B cell (primary cell): ENCODE data around the gene RUSF1. TPM values are rescaled to one million over a fixed set of nuclear protein-coding genes. Genes with fewer than 3 reads are reported as not detected.

Experiments used
- ATAC-seq: fragments of 200-7000 bp; cut with Tn5 transposase; one replicate; pipeline ENCODE4 v1.10.0; 2021; ENCODE audit warnings: low read depth, mild to moderate bottlenecking, moderate number of reproducible peaks, moderate library complexity
- CTCF ChIA-PET: fragments of 350-600 bp; sonication (Branson Sonifier 250); formaldehyde crosslinking; loops from one replicate; lab custom pipeline; 2021; ENCODE audit warnings: antibody characterized with exemption, inconsistent platforms; lab: Charles Lee
- POLR2A ChIA-PET: fragments of 350-600 bp; sonication (Branson Sonifier 250); formaldehyde crosslinking; loops from one replicate; lab custom pipeline; 2021; ENCODE audit warnings: antibody characterized with exemption; lab: Charles Lee
- DNase-seq: peaks from one replicate; pipeline ENCODE4 v3.0.0; 2013
- H2AFZ ChIP-seq: 2 replicates; pipeline ENCODE4 v1.6.1; 2012; ENCODE audit warnings: mild to moderate bottlenecking, low read depth, low read length; ENCODE audit not compliant: insufficient read depth, poor library complexity, severe bottlenecking
- H3K27ac ChIP-seq, 2 donors: 1 replicate in 1 of 2; 2 replicates in 1 of 2; pipeline ENCODE4 v1.5.1; 2012 to 2013; ENCODE audit warnings: low read length in 2 of 2, mild to moderate bottlenecking in 2 of 2, moderate library complexity in 1 of 2
- H3K27me3 ChIP-seq, 4 experiments: fragments of 200-600 bp in 1 of 4; sonication (generic) in 1 of 4; replicated peaks in 1 of 4; 1 replicate in 2 of 4; 2 replicates in 2 of 4; pipeline versions ENCODE4 v1.6.1 to v1.7.0; 2013 to 2016; ENCODE audit warnings: low read length in 3 of 4, mild to moderate bottlenecking in 2 of 4, mixed read lengths in 1 of 4, moderate library complexity in 1 of 4; ENCODE audit not compliant: insufficient read depth in 4 of 4, control insufficient read depth in 3 of 4; ENCODE audit errors: control extremely low read depth in 1 of 4
- H3K36me3 ChIP-seq, 2 experiments: replicated peaks in 1 of 2; 1 replicate in 1 of 2; 2 replicates in 1 of 2; pipeline versions ENCODE4 v1.6.1 to v1.7.1; 2013; ENCODE audit warnings: low read length in 1 of 2; ENCODE audit not compliant: insufficient read depth in 2 of 2, control insufficient read depth in 1 of 2; ENCODE audit errors: control extremely low read depth in 1 of 2, extremely low read depth in 1 of 2
- H3K4me1 ChIP-seq, 2 donors: fragments of 200-600 bp in 1 of 2; sonication (generic) in 1 of 2; 1 replicate in 1 of 2; 2 replicates in 1 of 2; pipeline versions ENCODE4 v1.5.1 to v1.6.1; 2013 to 2017; ENCODE audit warnings: low read length in 2 of 2; ENCODE audit not compliant: control insufficient read depth in 2 of 2, insufficient read depth in 2 of 2
- H3K4me2 ChIP-seq: replicated peaks from 2 replicates; pipeline ENCODE3; 2012; ENCODE audit warnings: mild to moderate bottlenecking, low read depth, low read length; ENCODE audit not compliant: poor library complexity, severe bottlenecking
- H3K4me3 ChIP-seq, 5 experiments: fragments of 200-600 bp in 1 of 5; sonication (generic) in 1 of 5; 1 replicate in 3 of 5; 2 replicates in 2 of 5; pipeline versions ENCODE4 v1.5.1 to v1.7.0; 2011 to 2016; ENCODE audit warnings: low read length in 4 of 5, mild to moderate bottlenecking in 4 of 5, low read depth in 2 of 5, control low read depth in 1 of 5, moderate library complexity in 1 of 5; ENCODE audit not compliant: insufficient read depth in 1 of 5; ENCODE audit errors: control extremely low read depth in 1 of 5, extremely low read depth in 1 of 5
- H3K79me2 ChIP-seq: fragments of 200-600 bp; sonication (generic); one replicate; pipeline ENCODE4 v1.6.0; 2016; ENCODE audit warnings: low read length; ENCODE audit not compliant: control insufficient read depth, insufficient read depth
- H3K9ac ChIP-seq: fragments of 200-600 bp; sonication (generic); 2 replicates; pipeline ENCODE4 v1.6.1; 2017; ENCODE audit warnings: mild to moderate bottlenecking, low read length, moderate library complexity
- H3K9me3 ChIP-seq, 3 donors: one replicate each; pipeline versions ENCODE4 v1.6.1 to v1.7.1; 2013; ENCODE audit warnings: low read length in 2 of 3; ENCODE audit not compliant: control insufficient read depth in 2 of 3, insufficient read depth in 1 of 3; ENCODE audit errors: control extremely low read depth in 1 of 3
- H4K20me1 ChIP-seq: 2 replicates; pipeline ENCODE4 v1.6.0; 2012; ENCODE audit warnings: mild to moderate bottlenecking, low read length; ENCODE audit not compliant: insufficient read depth, control insufficient read depth, poor library complexity, severe bottlenecking
- H3K27ac Mint-ChIP-seq: one replicate; pipeline ENCODE4 v1.8.0; 2021; ENCODE audit warnings: mixed read lengths
- H3K27me3 Mint-ChIP-seq: one replicate; pipeline ENCODE4 v1.8.0; 2021; ENCODE audit warnings: mixed read lengths
- H3K4me1 Mint-ChIP-seq: one replicate; pipeline ENCODE4 v1.8.0; 2021; ENCODE audit warnings: mixed read lengths
- H3K4me3 Mint-ChIP-seq: one replicate; pipeline ENCODE4 v1.8.0; 2021; ENCODE audit warnings: mixed read lengths
- H3K9me3 Mint-ChIP-seq: one replicate; pipeline ENCODE4 v1.8.0; 2022; ENCODE audit warnings: mixed read lengths; ENCODE audit not compliant: insufficient read depth
- CTCF ChIP-seq: fragments of 200-600 bp; IDR thresholded peaks from one replicate; pipeline ENCODE4 v1.8.0; 2022; ENCODE audit warnings: antibody characterized with exemption, mild to moderate bottlenecking
- EZH2 ChIP-seq: IDR thresholded peaks from 2 replicates; pipeline ENCODE4 v1.6.1; 2012; ENCODE audit warnings: borderline replicate concordance, low read depth, mild to moderate bottlenecking, moderate library complexity, low read length; ENCODE audit not compliant: insufficient read depth, poor library complexity, severe bottlenecking
- WGBS: methylation state at CpG from one replicate; pipeline ENCODE4 v1.1.5; 2013; ENCODE audit warnings: missing lambda C conversion rate; ENCODE audit not compliant: insufficient coverage; 5-methylcytosine and 5-hydroxymethylcytosine counted together
- intact Hi-C: fragments of 100-400 bp; cut with micrococcal nuclease; formaldehyde crosslinking; loops from one replicate; pipeline ENCODE4 v1.10.0; 2022
- polyA plus RNA-seq: library from polyadenylated mRNA; depleted of rRNA; stranded (reverse); fragments of >200 nt; gene quantifications from 2 replicates; pipeline ENCODE4 v1.2.3, GENCODE V29; 2012
- total RNA-seq, 2 donors: library from RNA; stranded (reverse); fragments of 120-200 nt in 1 of 2; gene quantifications; 1 replicate in 1 of 2; 2 replicates in 1 of 2; pipeline versions ENCODE4 v1.2.3 to v1.2.4, GENCODE V29; 2013 to 2022

Gene RUSF1
- total and polyA plus RNA-seq, 2 donors (not counting 1 experiment from before 2014, with no cell fraction given), result 103 to 132 TPM

DNA sequence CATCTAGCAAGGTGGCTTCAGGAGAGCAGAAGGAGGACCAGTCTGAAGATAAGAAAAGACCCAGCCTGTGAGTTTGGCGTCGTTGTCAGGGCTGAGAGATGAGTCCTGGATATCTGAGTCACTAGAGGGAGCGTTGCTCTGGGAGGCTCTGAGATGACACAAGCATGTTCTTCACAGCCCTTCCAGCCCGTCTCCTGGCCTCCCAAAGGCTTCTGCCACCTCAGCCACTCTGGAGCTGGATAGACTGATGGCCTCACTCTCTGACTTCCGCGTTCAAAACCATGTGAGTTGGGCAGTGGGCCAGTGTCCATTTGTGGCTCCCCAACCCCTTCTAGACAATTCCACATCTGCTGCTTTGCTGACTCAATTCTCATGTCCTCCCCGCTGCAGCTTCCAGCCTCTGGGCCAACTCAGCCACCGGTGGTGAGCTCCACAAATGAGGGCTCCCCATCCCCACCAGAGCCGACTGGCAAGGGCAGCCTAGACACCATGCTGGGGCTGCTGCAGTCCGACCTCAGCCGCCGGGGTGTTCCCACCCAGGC lies 33.9 kb downstream of the RUSF1 start:
- H3K9ac ChIP-seq, result no peak overlapping the region
- H3K4me3 ChIP-seq, result no peak overlapping the region
- POLR2A ChIA-PET, result no interaction called here
- no peak overlapping the region for H3K27ac ChIP-seq
- no peak overlapping the region for H3K4me2 ChIP-seq
- Mint-ChIP-seq H3K4me1 (peaks cover 43% of the 10 kb centered on the region), H3K27ac (no peak overlapping the region), H3K27me3 (peaks cover 3% of the 10 kb centered on the region), H3K9me3 (no peaks in the 10 kb centered on the region), H3K4me3 (peak overlapping the region; percentile 52)
- H4K20me1 ChIP-seq, result no peaks in the 10 kb centered on the region
- H3K9me3 ChIP-seq, result peaks cover 0 to 12% (median 0%) of the 10 kb centered on the region in 3 donors
- ATAC-seq (no peak), DNase-seq (no peak)
- TF ChIP-seq CTCF (no peak), EZH2 (no peak)
- 89% methylated on average over 12 of the region's 12 CpGs for WGBS
- no peak overlapping the region for H2AFZ ChIP-seq
- H3K36me3 ChIP-seq, result no peaks in the 10 kb centered on the region
- CTCF ChIA-PET, result interaction anchor here (1.5 kb wide), 1 partner anchor 14 kb away, joined by 6 read pairs; no protein-coding TSS in a partner anchor
- intact Hi-C loops, result no loop called here
- H3K27me3 ChIP-seq, result peaks cover 0 to 24% (median 11%) of the 10 kb centered on the region in 4 experiments
- H3K79me2 ChIP-seq, result no peaks in the 10 kb centered on the region
- H3K4me1 ChIP-seq, result peaks cover 22 to 33% of the 10 kb centered on the region in 2 donors

GRCh38 chr16:31473264-31473984 lies 34.8 kb downstream of the RUSF1 start:
- intact Hi-C loops, result no loop called here
- Histone ChIP-seq H3K9me3 (peaks cover 0 to 12% (median 0%) of the 10 kb centered on the region in 3 donors), H3K4me1 (peaks cover 22 to 33% of the 10 kb centered on the region in 2 donors), H2AFZ (no peak overlapping the region), H3K79me2 (no peaks in the 10 kb centered on the region), H3K4me2 (no peak overlapping the region), H3K27ac (no peak overlapping the region), H4K20me1 (no peaks in the 10 kb centered on the region), H3K9ac (no peak overlapping the region), H3K36me3 (no peaks in the 10 kb centered on the region), H3K4me3 (no peak overlapping the region), H3K27me3 (peaks cover 0 to 24% (median 11%) of the 10 kb centered on the region in 4 experiments)
- no peak for ATAC-seq
- ChIA-PET CTCF (interaction anchor here (1.5 kb wide), 1 partner anchor 13 kb away, joined by 6 read pairs; no protein-coding TSS in a partner anchor), POLR2A (no interaction called here)
- no peaks in the 10 kb centered on the region for H3K9me3 Mint-ChIP-seq
- DNase-seq, result no peak
- H3K27me3 Mint-ChIP-seq, result peaks cover 3% of the 10 kb centered on the region
- H3K4me1 Mint-ChIP-seq, result peaks cover 47% of the 10 kb centered on the region
- peak overlapping the region; percentile 86 for H3K4me3 Mint-ChIP-seq
- peak overlapping the region; percentile 37 for H3K27ac Mint-ChIP-seq
- TF ChIP-seq CTCF (no peak), EZH2 (no peak)
- WGBS, result 93% methylated on average over 11 of the region's 17 CpGs
